Pancreas (tissue), 10 donors: ENCODE results near the gene CCDC106. TPM values are rescaled to one million over a fixed set of nuclear protein-coding genes. Genes with fewer than 3 reads are reported as not detected.
A peak's percentile ranks its signal among the peaks of the same experiment; 100 is the strongest.

ENCODE experiments used
- ATAC-seq, 4 donors: fragments of 200-7000 bp; cut with Tn5 transposase; one replicate each; pipeline versions ENCODE4 v1.8.0 to v1.9.1; 2020; ENCODE audit warnings: mild to moderate bottlenecking in 4 of 4, moderate library complexity in 4 of 4
- DNase-seq, 6 donors: peaks; one replicate each; pipeline ENCODE4 v3.0.0-alpha.2; 2020
- FAIRE-seq: peaks from 2 replicates; lab custom pipeline; 2012; peaks lifted over from hg19 to GRCh38; lab: Jason Lieb, UNC
- H3K27ac ChIP-seq, 4 donors: fragments of 200-600 bp; sonication (generic); 1 replicate in 3 of 4; 2 replicates in 1 of 4; pipeline versions ENCODE4 v1.5.0 to v1.8.0; 2020
- H3K27me3 ChIP-seq, 4 donors: fragments of 200-600 bp; one replicate each; pipeline ENCODE4 v1.8.0; 2021
- H3K36me3 ChIP-seq, 3 donors: fragments of 200-600 bp; sonication (generic) in 1 of 3; one replicate each; pipeline versions ENCODE4 v1.5.0 to v1.8.0; 2020 to 2021
- H3K4me1 ChIP-seq, 3 donors: fragments of 200-600 bp; one replicate each; pipeline ENCODE4 v1.8.0; 2021
- H3K4me3 ChIP-seq, 4 donors: fragments of 200-600 bp; sonication (generic) in 2 of 4; one replicate each; pipeline versions ENCODE4 v1.5.0 to v1.8.0; 2020 to 2021
- H3K9me3 ChIP-seq, 4 donors: fragments of 200-600 bp; one replicate each; pipeline ENCODE4 v1.8.0; 2021
- CTCF ChIP-seq, 4 donors: fragments of 200-600 bp; sonication (generic) in 3 of 4; IDR thresholded peaks; one replicate each; pipeline versions ENCODE4 v1.5.0 to v1.8.0; 2021; ENCODE audit warnings: antibody characterized with exemption in 4 of 4
- WGBS, 2 donors: extraction: QIAGEN DNeasy Blood & Tissue Kit; methylation state at CpG; one replicate each; pipeline ENCODE4 v1.1.7; 2013; 5-methylcytosine and 5-hydroxymethylcytosine counted together
- intact Hi-C, 3 donors: fragments of 100-400 bp; cut with DNase I; formaldehyde crosslinking; loops; one replicate each; pipeline versions ENCODE4 v1.11.1 to v1.14.2; 2022
- polyA plus RNA-seq, 2 donors: library from polyadenylated mRNA; stranded (reverse); fragments of 200-250 nt; gene quantifications; one replicate each; pipeline ENCODE4 v1.2.3, GENCODE V29; 2013
- total RNA-seq, 6 donors: library from RNA; stranded (reverse); fragmentation: NEBNext Ultra II Directional in 4 of 6; extraction: Animal tissue kit (Norgen Biotek cat#: 25700) in 4 of 6; gene quantifications; one replicate each; pipeline versions ENCODE4 v1.2.1 to v1.2.4, GENCODE V29; 2021 to 2023
- donor health status: healthy with polysubstance abuse.
- donor health status: DM: no; HTN: no; CAD: no; lungs with moderate emphysema.
- donor health status: DM: no; HTN: no; CAD: no.
- donor health status: control.
- donor health status: control.
- donor health status: Bipolar disorder and iron deficiency.
- donor health status: DM: yes; HTN: yes; CAD: no.
- donor health status: DM: no; HTN: no; CAD: no.
- donor health status: DM: no; HTN: no; CAD: no.
- donor health status: DM: yes; HTN: yes; CAD: no.

The CCDC106 gene
- total and polyA plus RNA-seq, 8 donors = 3.2 to 22.8 (median 5.4) TPM

GRCh38 chr19:55650602-55651230 is 2.7 kb downstream of the CCDC106 start:
- no peak for FAIRE-seq
- intact Hi-C loops = no loop called here
- Histone ChIP-seq H3K27me3 (no peaks in the 10 kb centered on the region), H3K4me3 (no peak overlapping the region), H3K36me3 (no peaks in the 10 kb centered on the region), H3K9me3 (no peaks in the 10 kb centered on the region), H3K27ac (no peak overlapping the region), H3K4me1 (peaks cover 0 to 12% (median 6%) of the 10 kb centered on the region in 3 donors)
- 88 to 91% methylated on average over 17 of the region's 17 CpGs for WGBS, 2 donors
- no peak for TF ChIP-seq CTCF (IDR thresholded peaks at IDR 0.05)
- DNase-seq = peak in 2 of 6 donors; percentile 37 to 71
- no peak for ATAC-seq

GRCh38 chr19:55651236-55651635 is 3.2 kb downstream of the CCDC106 start:
- no peak for TF ChIP-seq CTCF (IDR thresholded peaks at IDR 0.05)
- H3K4me1 ChIP-seq = peaks cover 4 to 15% (median 10%) of the 10 kb centered on the region in 3 donors
- H3K9me3 ChIP-seq = no peaks in the 10 kb centered on the region
- DNase-seq (peak in 3 of 6 donors; percentile 20 to 78 (median 46)), FAIRE-seq (no peak), ATAC-seq (no peak)
- H3K4me3 ChIP-seq = no peak overlapping the region
- H3K36me3 ChIP-seq = no peaks in the 10 kb centered on the region
- no peaks in the 10 kb centered on the region for H3K27me3 ChIP-seq
- intact Hi-C loops = no loop called here
- no peak overlapping the region for H3K27ac ChIP-seq
- WGBS, 2 donors = 83 to 85% methylated on average over 18 of the region's 18 CpGs

DNA sequence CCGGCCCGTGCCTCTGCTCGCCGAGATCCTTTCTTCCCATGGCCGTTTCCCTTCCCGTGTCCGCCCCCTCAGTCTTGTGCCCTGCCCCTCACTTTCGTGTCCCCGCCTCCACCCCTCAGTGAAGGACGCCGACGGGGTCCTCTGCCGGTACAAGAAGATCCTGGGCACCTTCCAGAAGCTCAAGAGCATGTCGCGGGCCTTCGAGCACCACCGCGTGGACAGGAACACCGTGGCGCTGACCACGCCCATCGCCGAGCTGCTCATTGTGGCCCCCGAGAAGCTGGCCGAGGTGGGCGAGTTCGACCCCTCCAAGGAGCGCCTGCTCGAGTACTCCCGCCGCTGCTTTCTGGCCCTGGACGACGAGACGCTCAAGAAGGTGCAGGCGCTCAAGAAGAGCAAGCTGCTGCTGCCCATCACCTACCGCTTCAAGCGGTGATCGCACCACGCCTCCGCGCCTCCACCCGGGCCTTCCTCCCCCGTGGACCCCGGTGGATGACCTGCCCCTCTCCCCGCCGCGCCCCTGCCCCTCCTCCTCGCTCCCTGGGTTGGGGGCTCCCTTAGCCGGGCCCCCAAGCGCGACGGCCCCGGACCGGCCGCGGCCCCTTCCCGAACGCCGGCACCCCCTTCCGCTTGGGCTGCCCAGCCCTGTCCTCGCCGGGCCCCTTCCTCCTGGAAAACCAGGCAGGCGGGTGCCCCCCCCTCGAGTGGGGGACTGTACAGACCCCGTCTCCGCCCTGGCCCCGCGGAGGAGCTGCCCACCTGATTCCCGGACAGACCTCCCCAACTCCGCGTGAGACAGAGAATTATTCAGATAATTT is 4.5 kb downstream of the CCDC106 start:
- intact Hi-C loops = no loop called here
- H3K4me1 ChIP-seq = peaks cover 14 to 23% (median 17%) of the 10 kb centered on the region in 3 donors
- 85% methylated on average over 65 to 71 of the region's 71 CpGs for WGBS, 2 donors
- H3K4me3 ChIP-seq = no peak overlapping the region
- ATAC-seq (no peak), FAIRE-seq (no peak), DNase-seq (peak in 4 of 6 donors; percentile 56 to 85 (median 68))
- no peaks in the 10 kb centered on the region for H3K27me3 ChIP-seq
- TF ChIP-seq CTCF (IDR thresholded peaks at IDR 0.05) = no peak
- H3K36me3 ChIP-seq = no peaks in the 10 kb centered on the region
- H3K27ac ChIP-seq = no peak overlapping the region
- no peaks in the 10 kb centered on the region for H3K9me3 ChIP-seq

GRCh38 chr19:55653651-55654322 is 5.8 kb downstream of the CCDC106 start:
- WGBS, 2 donors = 0% methylated on average over 49 to 57 of the region's 57 CpGs
- H3K27ac ChIP-seq = peak overlapping the region; percentile 98 to 99 (median 98)
- H3K36me3 ChIP-seq = no peaks in the 10 kb centered on the region
- no peaks in the 10 kb centered on the region for H3K27me3 ChIP-seq
- DNase-seq (peak; percentile 95 to 100 (median 98)), ATAC-seq (peak; percentile 58 to 77 (median 71)), FAIRE-seq (peak; percentile 84)
- intact Hi-C loops = no loop called here
- peak overlapping the region; percentile 66 to 100 (median 97) for H3K4me3 ChIP-seq
- H3K4me1 ChIP-seq = peaks cover 18 to 25% (median 24%) of the 10 kb centered on the region in 3 donors
- H3K9me3 ChIP-seq = no peaks in the 10 kb centered on the region
- TF ChIP-seq CTCF (IDR thresholded peaks at IDR 0.05) = peak; percentile 98 to 100 (median 98)
